HepG2 (cell line): Measurements from ENCODE around the gene NTPCR. TPM values are rescaled to one million over a fixed set of nuclear protein-coding genes. Genes with fewer than 3 reads are reported as not detected.

Source experiments
- ATAC-seq: fragments of 200-7000 bp; cut with Tn5 transposase; 3 replicates; pipeline ENCODE4 v1.9.1; 2020; ENCODE audit warnings: mild to moderate bottlenecking, moderate library complexity
- BruUV-seq: library from RNA; stranded (reverse); fragments of 400-500 nt; replicated peaks from 2 replicates; lab custom pipeline; 2021; lab: Mats Ljungman, UMichigan
- CTCF ChIA-PET: fragments of 300-600 bp; formaldehyde crosslinking; extraction: SDS; loops from one replicate; lab custom pipeline; 2021; ENCODE audit warnings: low total read pairs, inconsistent platforms, low intra/inter-chr PET ratio; lab: Yijun Ruan, JAX
- POLR2A ChIA-PET: fragments of 350-600 bp; sonication (Branson Sonifier 250); formaldehyde crosslinking; loops from one replicate; lab custom pipeline; 2020; ENCODE audit warnings: antibody characterized with exemption, inconsistent platforms; lab: Yijun Ruan, JAX
- DNase-seq: peaks from one replicate; pipeline ENCODE4 v3.0.0-alpha.2; 2015; ENCODE audit warnings: low spot score
- FAIRE-seq: peaks from 3 replicates; lab custom pipeline; 2011; peaks lifted over from hg19 to GRCh38; lab: Jason Lieb, UNC
- H2AFZ ChIP-seq: one replicate; pipeline ENCODE4 v1.6.1; 2011; ENCODE audit warnings: low read length, inconsistent platforms
- H3K27ac ChIP-seq: fragments of 300-600 bp; 3 replicates; pipeline ENCODE4 v1.8.0; 2011; ENCODE audit warnings: mixed run types, mild to moderate bottlenecking, mixed read lengths, low read length, inconsistent platforms; ENCODE audit not compliant: insufficient read depth; ENCODE audit errors: extremely low read length
- H3K27me3 ChIP-seq, 2 experiments: fragments of 200-600 bp in 1 of 2; 2 replicates in 1 of 2; 3 replicates in 1 of 2; pipeline versions ENCODE4 v1.6.0 to v1.8.0; 2011; ENCODE audit warnings: low read length in 2 of 2, mild to moderate bottlenecking in 2 of 2, moderate library complexity in 2 of 2, inconsistent platforms in 1 of 2; ENCODE audit not compliant: insufficient read depth in 2 of 2, control insufficient read depth in 1 of 2
- H3K36me3 ChIP-seq, 2 experiments: fragments of 200-600 bp in 1 of 2; replicated peaks in 1 of 2; 2 replicates in 1 of 2; 3 replicates in 1 of 2; pipeline versions ENCODE4 v1.5.1 to v1.8.0; 2011; ENCODE audit warnings: low read length in 2 of 2, inconsistent platforms in 1 of 2; ENCODE audit not compliant: insufficient read depth in 2 of 2, control insufficient read depth in 1 of 2
- H3K4me1 ChIP-seq: 2 replicates; pipeline ENCODE4 v1.5.1; 2012; ENCODE audit warnings: low read length, inconsistent platforms; ENCODE audit not compliant: insufficient read depth
- H3K4me2 ChIP-seq: 2 replicates; pipeline ENCODE4 v1.6.0; 2011; ENCODE audit warnings: low read depth, low read length, inconsistent platforms
- H3K4me3 ChIP-seq, 3 experiments: fragments of 200-600 bp in 1 of 3; sonication (generic), shearing (Covaris generic) in 1 of 3; replicated peaks in 1 of 3; 2 replicates each; pipeline ENCODE4 v1.5.1; 2011 to 2016; ENCODE audit warnings: low read length in 3 of 3, inconsistent platforms in 2 of 3, low read depth in 2 of 3, mild to moderate bottlenecking in 2 of 3, control low read depth in 1 of 3, mixed read lengths in 1 of 3; ENCODE audit not compliant: insufficient read depth in 1 of 3
- H3K79me2 ChIP-seq: one replicate; pipeline ENCODE4 v1.6.1; 2011; ENCODE audit warnings: low read length, inconsistent platforms; ENCODE audit not compliant: insufficient read depth
- H3K9ac ChIP-seq: 2 replicates; pipeline ENCODE4 v1.6.0; 2011; ENCODE audit warnings: mild to moderate bottlenecking, low read depth, low read length, inconsistent platforms; ENCODE audit not compliant: insufficient read depth
- H3K9me3 ChIP-seq: 2 replicates; pipeline ENCODE4 v1.5.1; 2012; ENCODE audit warnings: mild to moderate bottlenecking, low read length
- H4K20me1 ChIP-seq: 2 replicates; pipeline ENCODE4 v1.6.0; 2011; ENCODE audit warnings: inconsistent platforms, mild to moderate bottlenecking, low read length, moderate library complexity; ENCODE audit not compliant: insufficient read depth
- NFE2 ChIP-seq: sonication (generic); formaldehyde crosslinking; IDR thresholded peaks from 2 replicates; pipeline ENCODE4 v1.4.0; 2020; ENCODE audit warnings: missing genetic modification reagents
- SNRNP70 ChIP-seq: fragments of 200-400 bp; formaldehyde crosslinking; IDR thresholded peaks from 2 replicates; pipeline ENCODE4 v1.6.1; 2017; ENCODE audit warnings: mild to moderate bottlenecking, low read depth, low read length, moderate library complexity
- TEAD3 ChIP-seq: optimal IDR thresholded peaks from 2 replicates; pipeline ENCODE3; 2016; ENCODE audit warnings: borderline replicate concordance
- WGBS: methylation state at CpG from one replicate; pipeline ENCODE4 v1.1.6; 2017; ENCODE audit warnings: low lambda C conversion rate; 5-methylcytosine and 5-hydroxymethylcytosine counted together
- in situ Hi-C: cut with HindIII; loops from 2 replicates; pipeline ENCODE4 v1.10.0; 2017; ENCODE audit warnings: low pct_unique_long_range_greater_than_20kb; ENCODE audit not compliant: extremely low pct_ligation_motif_present
- intact Hi-C: fragments of 100-400 bp; cut with micrococcal nuclease; formaldehyde crosslinking; loops from one replicate; pipeline ENCODE4 v1.10.0; 2022; ENCODE audit not compliant: unreplicated experiment
- polyA plus RNA-seq, 8 experiments: library from polyadenylated mRNA; depleted of rRNA in 3 of 8; stranded (reverse) in 7 of 8; unstranded in 1 of 8; fragments of >200 nt; fragmentation: Illumina TruSeq in 4 of 8; extraction: Trizol in 4 of 8; gene quantifications; 2 replicates each; pipeline versions ENCODE4 v1.2.1 to v1.2.3, GENCODE V29; 2011 to 2016; ENCODE audit warnings: low read depth in 4 of 8, missing spikeins in 1 of 8, mixed read lengths in 1 of 8; ENCODE audit not compliant: insufficient read depth in 1 of 8
- total RNA-seq, 5 experiments: library from RNA; depleted of rRNA; stranded (reverse); fragments of >200 nt; fragmentation: Illumina TruSeq; extraction: Trizol; gene quantifications; 2 replicates each; pipeline ENCODE4 v1.2.3, GENCODE V29; 2016; ENCODE audit warnings: low read depth in 1 of 5
- TF ChIP-seq, protein P1 (sequence below): sonication (generic); formaldehyde crosslinking; IDR thresholded peaks from 2 replicates; pipeline ENCODE4 v1.5.1; 2020; ENCODE audit warnings: mild to moderate bottlenecking, missing genetic modification reagents, moderate library complexity
- TF ChIP-seq, protein P2 (sequence below): sonication (generic); formaldehyde crosslinking; IDR thresholded peaks from 2 replicates; pipeline ENCODE4 v1.4.0; 2020; ENCODE audit warnings: missing genetic modification reagents, borderline replicate concordance
- TF ChIP-seq, protein P3 (sequence below): sonication (generic); formaldehyde crosslinking; IDR thresholded peaks from 2 replicates; pipeline ENCODE4 v1.5.0; 2020; ENCODE audit warnings: mild to moderate bottlenecking, missing genetic modification reagents, borderline replicate concordance
- TF ChIP-seq, protein P4 (sequence below): sonication (generic); formaldehyde crosslinking; IDR thresholded peaks from 2 replicates; pipeline ENCODE4 v1.8.0; 2022; ENCODE audit warnings: mild to moderate bottlenecking, missing genetic modification reagents

Gene NTPCR
- total and polyA plus RNA-seq, 2 of the 13 experiments (the other 11 are each of a cell fraction or from before 2014, with no cell fraction given) = 11.7 to 47.0 TPM

DNA sequence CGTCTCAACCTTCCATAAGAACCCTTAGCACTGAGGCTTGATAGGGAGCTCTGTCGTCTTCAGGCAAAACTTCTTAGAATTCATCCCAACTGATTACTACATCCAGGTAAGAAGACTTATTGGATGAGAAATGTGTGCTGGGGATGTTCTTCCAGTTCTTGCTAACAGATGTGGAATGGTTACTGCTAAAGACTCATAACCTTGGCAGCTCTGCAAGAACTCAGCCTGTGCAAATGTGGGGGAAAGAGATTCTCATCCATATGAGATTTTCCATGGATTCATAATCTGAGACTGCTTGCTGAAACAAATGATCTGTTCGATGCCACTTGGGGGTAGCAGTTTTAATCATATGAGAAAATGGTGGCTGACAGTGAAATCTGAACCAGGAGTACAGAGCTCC, 48.2 kb downstream of the NTPCR start (continued):
- TF ChIP-seq, protein P1, sequence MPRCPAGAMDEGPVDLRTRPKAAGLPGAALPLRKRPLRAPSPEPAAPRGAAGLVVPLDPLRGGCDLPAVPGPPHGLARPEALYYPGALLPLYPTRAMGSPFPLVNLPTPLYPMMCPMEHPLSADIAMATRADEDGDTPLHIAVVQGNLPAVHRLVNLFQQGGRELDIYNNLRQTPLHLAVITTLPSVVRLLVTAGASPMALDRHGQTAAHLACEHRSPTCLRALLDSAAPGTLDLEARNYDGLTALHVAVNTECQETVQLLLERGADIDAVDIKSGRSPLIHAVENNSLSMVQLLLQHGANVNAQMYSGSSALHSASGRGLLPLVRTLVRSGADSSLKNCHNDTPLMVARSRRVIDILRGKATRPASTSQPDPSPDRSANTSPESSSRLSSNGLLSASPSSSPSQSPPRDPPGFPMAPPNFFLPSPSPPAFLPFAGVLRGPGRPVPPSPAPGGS (CRISPR knock-in tag) = no peak
- TF ChIP-seq NFE2 (CRISPR knock-in tag) = no peak
- TF ChIP-seq, protein P2, sequence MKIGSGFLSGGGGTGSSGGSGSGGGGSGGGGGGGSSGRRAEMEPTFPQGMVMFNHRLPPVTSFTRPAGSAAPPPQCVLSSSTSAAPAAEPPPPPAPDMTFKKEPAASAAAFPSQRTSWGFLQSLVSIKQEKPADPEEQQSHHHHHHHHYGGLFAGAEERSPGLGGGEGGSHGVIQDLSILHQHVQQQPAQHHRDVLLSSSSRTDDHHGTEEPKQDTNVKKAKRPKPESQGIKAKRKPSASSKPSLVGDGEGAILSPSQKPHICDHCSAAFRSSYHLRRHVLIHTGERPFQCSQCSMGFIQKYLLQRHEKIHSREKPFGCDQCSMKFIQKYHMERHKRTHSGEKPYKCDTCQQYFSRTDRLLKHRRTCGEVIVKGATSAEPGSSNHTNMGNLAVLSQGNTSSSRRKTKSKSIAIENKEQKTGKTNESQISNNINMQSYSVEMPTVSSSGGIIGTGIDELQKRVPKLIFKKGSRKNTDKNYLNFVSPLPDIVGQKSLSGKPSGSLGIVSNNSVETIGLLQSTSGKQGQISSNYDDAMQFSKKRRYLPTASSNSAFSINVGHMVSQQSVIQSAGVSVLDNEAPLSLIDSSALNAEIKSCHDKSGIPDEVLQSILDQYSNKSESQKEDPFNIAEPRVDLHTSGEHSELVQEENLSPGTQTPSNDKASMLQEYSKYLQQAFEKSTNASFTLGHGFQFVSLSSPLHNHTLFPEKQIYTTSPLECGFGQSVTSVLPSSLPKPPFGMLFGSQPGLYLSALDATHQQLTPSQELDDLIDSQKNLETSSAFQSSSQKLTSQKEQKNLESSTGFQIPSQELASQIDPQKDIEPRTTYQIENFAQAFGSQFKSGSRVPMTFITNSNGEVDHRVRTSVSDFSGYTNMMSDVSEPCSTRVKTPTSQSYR (CRISPR knock-in tag) = no peak
- TF ChIP-seq, all 625 proteins: peak for 0

DNA sequence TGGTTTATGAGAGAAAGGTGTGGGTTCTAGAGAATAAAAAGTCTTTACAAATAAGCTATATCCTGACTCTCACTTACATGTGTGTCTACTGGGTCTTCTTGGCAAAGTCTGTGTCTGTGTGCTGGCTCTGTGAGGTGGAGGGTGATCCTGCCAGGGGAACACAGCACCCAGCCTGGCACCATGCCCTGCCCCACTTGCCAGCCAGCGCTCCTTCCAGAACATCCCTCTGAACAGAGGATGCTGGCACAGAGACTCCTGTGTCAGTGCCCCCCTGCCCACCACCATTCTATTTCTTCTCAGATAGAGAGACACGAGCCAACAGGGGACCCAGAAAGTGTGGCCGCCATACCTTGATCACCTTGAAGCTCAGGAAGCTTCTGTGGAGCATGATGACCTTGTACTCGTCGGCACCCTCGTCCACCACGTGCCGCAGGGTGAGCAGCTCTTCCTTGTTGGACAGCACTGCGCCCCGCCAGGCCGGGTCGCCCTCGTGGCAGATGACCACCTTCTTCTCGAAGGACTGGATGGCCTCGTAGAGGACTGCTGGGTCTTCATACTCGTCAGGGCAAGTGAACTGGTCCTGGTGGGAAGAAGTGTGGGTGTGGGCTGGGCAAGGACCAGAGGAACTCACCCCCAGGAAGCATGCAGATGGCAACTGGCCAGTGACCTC, 49.7 kb downstream of the NTPCR start:
- ChIA-PET POLR2A (no interaction called here), CTCF (no interaction called here)
- no peaks in the 10 kb centered on the region for H3K36me3 ChIP-seq
- H4K20me1 ChIP-seq = no peaks in the 10 kb centered on the region
- no peak overlapping the region for H2AFZ ChIP-seq
- H3K4me2 ChIP-seq = no peak overlapping the region
- FAIRE-seq (no peak), ATAC-seq (no peak), DNase-seq (no peak)
- no peaks in the 10 kb centered on the region for H3K79me2 ChIP-seq
- H3K27me3 ChIP-seq = peaks cover 0 to 1% of the 10 kb centered on the region in 2 experiments; a peak in 1 of 5 replicates
- H3K4me3 ChIP-seq = no peak overlapping the region
- H3K9ac ChIP-seq = no peak overlapping the region
- no peak overlapping the region for H3K27ac ChIP-seq
- H3K9me3 ChIP-seq = no peaks in the 10 kb centered on the region
- BruUV-seq = no TSS peak
- intact Hi-C loops (no loop called here), in situ Hi-C loops (no loop called here)
- H3K4me1 ChIP-seq = no peaks in the 10 kb centered on the region
- 51% methylated on average over 12 of the region's 16 CpGs for WGBS
- TF ChIP-seq, protein P3, sequence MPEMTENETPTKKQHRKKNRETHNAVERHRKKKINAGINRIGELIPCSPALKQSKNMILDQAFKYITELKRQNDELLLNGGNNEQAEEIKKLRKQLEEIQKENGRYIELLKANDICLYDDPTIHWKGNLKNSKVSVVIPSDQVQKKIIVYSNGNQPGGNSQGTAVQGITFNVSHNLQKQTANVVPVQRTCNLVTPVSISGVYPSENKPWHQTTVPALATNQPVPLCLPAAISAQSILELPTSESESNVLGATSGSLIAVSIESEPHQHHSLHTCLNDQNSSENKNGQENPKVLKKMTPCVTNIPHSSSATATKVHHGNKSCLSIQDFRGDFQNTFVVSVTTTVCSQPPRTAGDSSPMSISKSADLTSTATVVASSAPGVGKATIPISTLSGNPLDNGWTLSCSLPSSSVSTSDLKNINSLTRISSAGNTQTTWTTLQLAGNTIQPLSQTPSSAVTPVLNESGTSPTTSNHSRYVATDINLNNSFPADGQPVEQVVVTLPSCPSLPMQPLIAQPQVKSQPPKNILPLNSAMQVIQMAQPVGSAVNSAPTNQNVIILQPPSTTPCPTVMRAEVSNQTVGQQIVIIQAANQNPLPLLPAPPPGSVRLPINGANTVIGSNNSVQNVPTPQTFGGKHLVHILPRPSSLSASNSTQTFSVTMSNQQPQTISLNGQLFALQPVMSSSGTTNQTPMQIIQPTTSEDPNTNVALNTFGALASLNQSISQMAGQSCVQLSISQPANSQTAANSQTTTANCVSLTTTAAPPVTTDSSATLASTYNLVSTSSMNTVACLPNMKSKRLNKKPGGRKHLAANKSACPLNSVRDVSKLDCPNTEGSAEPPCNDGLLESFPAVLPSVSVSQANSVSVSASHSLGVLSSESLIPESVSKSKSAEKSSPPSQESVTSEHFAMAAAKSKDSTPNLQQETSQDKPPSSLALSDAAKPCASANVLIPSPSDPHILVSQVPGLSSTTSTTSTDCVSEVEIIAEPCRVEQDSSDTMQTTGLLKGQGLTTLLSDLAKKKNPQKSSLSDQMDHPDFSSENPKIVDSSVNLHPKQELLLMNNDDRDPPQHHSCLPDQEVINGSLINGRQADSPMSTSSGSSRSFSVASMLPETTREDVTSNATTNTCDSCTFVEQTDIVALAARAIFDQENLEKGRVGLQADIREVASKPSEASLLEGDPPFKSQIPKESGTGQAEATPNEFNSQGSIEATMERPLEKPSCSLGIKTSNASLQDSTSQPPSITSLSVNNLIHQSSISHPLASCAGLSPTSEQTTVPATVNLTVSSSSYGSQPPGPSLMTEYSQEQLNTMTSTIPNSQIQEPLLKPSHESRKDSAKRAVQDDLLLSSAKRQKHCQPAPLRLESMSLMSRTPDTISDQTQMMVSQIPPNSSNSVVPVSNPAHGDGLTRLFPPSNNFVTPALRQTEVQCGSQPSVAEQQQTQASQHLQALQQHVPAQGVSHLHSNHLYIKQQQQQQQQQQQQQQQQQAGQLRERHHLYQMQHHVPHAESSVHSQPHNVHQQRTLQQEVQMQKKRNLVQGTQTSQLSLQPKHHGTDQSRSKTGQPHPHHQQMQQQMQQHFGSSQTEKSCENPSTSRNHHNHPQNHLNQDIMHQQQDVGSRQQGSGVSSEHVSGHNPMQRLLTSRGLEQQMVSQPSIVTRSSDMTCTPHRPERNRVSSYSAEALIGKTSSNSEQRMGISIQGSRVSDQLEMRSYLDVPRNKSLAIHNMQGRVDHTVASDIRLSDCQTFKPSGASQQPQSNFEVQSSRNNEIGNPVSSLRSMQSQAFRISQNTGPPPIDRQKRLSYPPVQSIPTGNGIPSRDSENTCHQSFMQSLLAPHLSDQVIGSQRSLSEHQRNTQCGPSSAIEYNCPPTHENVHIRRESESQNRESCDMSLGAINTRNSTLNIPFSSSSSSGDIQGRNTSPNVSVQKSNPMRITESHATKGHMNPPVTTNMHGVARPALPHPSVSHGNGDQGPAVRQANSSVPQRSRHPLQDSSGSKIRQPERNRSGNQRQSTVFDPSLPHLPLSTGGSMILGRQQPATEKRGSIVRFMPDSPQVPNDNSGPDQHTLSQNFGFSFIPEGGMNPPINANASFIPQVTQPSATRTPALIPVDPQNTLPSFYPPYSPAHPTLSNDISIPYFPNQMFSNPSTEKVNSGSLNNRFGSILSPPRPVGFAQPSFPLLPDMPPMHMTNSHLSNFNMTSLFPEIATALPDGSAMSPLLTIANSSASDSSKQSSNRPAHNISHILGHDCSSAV (CRISPR knock-in tag) = no peak
- no peak for TF ChIP-seq TEAD3 (CRISPR knock-in tag)
- TF ChIP-seq, protein P4, sequence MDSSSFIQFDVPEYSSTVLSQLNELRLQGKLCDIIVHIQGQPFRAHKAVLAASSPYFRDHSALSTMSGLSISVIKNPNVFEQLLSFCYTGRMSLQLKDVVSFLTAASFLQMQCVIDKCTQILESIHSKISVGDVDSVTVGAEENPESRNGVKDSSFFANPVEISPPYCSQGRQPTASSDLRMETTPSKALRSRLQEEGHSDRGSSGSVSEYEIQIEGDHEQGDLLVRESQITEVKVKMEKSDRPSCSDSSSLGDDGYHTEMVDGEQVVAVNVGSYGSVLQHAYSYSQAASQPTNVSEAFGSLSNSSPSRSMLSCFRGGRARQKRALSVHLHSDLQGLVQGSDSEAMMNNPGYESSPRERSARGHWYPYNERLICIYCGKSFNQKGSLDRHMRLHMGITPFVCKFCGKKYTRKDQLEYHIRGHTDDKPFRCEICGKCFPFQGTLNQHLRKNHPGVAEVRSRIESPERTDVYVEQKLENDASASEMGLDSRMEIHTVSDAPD (CRISPR knock-in tag) = no peak
- TF ChIP-seq SNRNP70 = no peak
